Measurements from ENCODE around the gene EIF2D.

- TF ChIP-seq, protein P1, sequence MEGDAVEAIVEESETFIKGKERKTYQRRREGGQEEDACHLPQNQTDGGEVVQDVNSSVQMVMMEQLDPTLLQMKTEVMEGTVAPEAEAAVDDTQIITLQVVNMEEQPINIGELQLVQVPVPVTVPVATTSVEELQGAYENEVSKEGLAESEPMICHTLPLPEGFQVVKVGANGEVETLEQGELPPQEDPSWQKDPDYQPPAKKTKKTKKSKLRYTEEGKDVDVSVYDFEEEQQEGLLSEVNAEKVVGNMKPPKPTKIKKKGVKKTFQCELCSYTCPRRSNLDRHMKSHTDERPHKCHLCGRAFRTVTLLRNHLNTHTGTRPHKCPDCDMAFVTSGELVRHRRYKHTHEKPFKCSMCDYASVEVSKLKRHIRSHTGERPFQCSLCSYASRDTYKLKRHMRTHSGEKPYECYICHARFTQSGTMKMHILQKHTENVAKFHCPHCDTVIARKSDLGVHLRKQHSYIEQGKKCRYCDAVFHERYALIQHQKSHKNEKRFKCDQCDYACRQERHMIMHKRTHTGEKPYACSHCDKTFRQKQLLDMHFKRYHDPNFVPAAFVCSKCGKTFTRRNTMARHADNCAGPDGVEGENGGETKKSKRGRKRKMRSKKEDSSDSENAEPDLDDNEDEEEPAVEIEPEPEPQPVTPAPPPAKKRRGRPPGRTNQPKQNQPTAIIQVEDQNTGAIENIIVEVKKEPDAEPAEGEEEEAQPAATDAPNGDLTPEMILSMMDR (IDR thresholded peaks at IDR 0.05), result no peak
- no peak for TF ChIP-seq POLR2A (IDR thresholded peaks at IDR 0.05)
Measured at GRCh38 chr1:206550446-206550845, 61.8 kb downstream of the EIF2D start.
